HG02852 (cell line): ENCODE data around the gene MRPS9.
A peak's percentile ranks its signal among the peaks of the same experiment; 100 is the strongest.

Source experiments
- ATAC-seq: cut with Tn5 transposase; IDR thresholded peaks from one replicate; pipeline ENCODE4 v1.9.1; 2021; ENCODE audit warnings: mild to moderate bottlenecking, moderate library complexity; ENCODE audit not compliant: unreplicated experiment

MRPS9 gene

DNA sequence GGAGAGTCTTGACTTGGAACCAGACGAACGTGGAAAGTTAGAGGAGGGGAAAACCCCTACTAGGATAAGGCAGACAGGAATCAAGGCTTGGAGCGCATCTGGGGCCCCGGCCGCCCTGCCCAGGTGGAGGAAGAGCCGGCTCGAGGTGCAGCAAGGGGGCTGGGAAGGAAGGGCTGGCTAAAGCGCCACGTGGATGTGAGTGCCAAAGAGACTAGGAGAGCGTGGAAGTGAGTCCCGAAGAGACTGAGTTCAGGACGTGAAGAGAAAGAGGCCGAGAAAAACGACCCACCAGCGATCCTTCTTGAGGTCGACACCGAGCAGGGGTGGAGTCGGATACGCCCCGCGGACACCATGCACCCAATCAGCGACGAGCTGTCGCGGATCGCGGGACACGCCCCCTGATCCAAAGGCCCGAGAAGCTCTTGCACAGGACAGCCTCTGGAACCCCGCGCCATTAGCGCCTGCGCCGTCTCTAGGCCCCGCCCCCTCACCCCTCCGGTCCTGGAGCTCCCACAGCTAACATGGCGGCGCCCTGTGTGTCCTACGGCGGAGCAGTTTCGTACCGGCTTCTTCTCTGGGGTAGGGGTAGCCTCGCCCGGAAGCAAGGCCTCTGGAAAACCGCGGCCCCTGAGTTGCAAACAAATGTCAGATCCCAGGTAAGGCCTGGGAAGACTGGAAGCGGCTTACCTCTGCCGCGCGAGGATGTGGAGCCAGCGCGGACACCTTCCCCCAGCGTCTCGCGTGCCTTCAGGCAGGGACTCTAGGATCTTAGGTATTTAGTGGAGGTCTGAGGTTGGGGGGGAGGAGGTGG is at the start of gene MRPS9:
Gene MRPS9, plus strand, starts transcription at position 498 of the 811 bp plus-strand sequence. Its CDS starts 24 bp downstream, at position 522.
- ATAC-seq, result peak; percentile 100

DNA sequence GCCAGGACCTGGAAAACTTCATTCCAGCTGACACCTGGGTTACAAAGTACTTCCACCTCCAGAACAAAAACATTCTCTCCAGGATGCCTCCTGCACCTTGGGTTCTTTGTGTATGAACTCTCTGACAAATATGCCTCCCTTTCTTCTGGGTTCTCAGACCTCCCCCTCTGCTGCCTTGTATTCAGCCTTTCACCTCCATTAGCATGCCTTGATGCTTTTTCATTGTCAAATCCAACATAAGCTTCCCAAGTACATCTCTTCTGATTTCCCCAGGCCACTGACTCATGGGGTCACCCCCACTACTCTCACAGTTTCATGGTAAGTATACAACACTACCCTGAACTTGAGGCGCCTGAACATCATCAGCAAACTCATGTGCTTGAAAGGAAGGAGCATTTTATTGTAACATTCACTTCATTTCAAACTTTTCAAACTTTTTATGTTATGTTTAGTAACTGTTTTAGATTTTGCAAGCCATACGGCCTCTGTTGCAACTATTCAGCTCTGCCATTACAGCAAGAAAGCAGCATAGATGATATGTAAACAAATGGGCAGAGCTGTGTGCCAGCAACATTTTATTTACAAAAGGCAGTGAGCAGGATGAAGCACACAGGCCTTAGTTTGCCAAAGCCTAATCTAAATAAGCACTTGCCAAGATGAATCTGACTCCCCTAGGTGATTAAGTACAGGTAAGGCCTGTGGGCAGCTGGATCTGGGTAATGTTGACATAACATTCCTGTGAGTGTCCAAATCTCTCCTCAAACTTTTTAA is 32.5 kb upstream of the MRPS9 start:
- no peak for ATAC-seq

DNA sequence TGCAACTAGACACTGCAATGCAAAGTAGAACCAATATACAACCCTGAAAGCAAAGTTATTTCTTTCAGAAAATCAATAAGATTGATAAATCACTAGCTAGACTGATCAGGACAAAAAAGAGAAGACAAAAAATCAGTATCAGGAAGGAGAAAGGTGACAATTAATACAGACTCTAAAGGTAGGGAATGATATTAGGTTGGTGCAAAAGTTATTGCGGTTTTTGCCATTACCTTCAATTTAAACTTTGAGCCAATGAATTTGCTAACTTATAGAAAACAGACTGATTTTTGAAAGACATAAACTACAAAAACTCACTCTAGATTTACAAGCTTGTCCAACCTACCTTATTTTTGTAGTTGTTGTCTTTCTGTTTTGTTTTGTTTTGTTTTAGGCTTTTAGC is 30.5 kb upstream of the MRPS9 start:
- no peak for ATAC-seq

DNA sequence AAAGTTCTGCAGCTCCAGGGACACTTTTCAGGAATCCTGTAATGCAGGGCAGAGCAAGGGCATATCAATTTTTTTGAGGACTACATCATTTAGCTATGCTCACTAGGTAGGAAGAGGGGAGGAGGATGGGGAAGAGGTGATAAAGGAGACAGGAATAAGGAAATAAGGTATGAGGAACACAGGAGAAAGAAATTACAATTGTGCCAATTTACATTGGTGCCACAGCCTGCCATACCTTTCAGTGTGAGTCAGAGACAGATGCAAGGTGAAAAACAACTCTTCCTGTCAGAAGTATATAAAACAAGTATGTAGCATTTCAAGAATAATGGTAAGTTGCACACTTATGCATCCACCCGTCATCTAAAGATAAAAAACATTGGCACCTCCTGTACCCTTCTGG is 5.4 kb upstream of the MRPS9 start:
- ATAC-seq, result no peak

DNA sequence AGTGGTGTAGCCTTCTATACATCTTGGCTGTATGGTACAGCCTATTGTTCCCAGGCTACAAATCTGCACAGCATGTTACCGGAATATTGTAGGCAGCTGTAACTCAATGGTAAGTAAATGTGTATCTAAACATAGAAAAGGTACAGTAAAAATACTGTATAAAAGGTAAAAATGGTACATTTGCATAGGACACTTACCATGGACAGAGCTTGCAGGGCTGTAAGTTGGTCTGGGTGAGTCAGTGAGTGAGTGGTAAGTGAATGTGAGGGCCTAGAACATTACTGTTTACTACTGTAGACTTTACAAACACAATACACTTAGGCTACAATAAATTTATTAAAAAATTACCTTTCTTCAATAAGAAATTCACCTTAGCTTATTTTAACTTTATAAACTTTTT is 3.7 kb upstream of the MRPS9 start:
- ATAC-seq, result no peak

DNA sequence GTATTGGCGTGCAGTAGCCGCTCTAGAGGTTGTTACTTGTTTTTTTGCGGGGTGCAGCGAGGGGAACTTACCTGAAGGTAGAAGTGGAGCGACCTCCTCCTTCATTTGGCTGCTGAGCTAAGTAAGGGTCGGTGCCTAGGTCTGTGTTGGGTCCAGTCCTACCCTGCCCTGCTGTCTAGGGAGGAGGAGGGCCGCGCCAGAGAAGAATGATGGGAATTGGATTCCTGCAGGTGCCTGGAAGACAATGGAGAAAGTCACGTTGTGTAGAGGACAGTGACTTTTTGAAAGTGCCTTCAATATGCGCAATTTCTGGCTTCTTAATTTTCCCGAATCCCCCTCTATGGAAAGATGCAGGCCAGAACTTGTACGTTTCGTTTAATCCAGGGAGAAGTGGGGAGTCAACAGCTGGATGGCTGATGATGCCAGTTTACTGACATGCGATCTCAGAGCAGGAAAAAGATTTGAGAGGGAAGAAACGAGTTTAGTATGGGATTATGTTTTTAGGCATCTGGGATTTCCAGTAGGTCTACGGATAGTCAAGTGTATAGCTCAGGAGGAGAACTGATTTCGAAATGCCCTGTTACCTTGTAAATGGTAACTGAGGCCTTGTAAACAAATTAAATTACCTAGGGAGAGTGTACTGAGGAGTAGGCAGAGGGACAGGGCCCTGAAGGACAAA is 653 bp downstream of the MRPS9 start:
- ATAC-seq, result no peak

DNA sequence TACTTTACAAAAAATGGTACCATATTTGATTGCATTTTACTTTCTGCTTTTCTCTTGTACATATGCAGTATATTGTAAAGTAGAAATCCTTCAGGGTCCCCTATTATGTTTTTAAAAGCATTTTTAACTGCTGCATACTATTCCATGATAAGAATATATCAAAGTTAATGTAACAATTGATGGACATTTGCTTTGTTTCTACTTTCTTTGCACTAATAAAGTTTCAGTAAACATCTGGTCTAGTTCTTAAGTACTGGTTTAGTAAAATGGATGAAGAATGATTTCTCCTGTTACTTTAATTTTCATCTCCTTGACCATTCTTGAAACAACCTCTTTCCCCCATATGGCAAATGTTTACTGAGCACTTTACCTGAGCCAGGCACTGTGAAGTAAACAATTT is 1.7 kb downstream of the MRPS9 start:
- ATAC-seq, result no peak

DNA sequence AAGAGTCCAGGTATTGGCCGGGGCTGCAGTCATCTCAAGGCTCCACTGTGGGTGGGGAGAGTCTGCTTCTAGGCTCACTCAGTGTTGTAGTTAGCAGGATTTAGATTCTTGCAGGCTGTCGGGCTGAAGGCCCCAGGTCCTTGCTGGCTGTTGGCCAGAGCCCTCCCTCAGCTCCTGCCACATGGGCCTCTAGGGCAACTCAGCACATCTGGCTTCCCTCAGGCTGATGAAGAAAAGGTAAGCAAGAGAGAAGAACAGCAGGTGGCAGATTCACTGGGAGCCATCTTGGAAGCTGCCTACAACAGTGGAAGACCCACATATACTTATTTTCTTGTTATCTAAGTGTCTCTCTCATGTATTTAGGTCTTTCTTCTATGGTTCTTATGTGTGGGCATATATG is 4.3 kb downstream of the MRPS9 start:
- ATAC-seq, result no peak

DNA sequence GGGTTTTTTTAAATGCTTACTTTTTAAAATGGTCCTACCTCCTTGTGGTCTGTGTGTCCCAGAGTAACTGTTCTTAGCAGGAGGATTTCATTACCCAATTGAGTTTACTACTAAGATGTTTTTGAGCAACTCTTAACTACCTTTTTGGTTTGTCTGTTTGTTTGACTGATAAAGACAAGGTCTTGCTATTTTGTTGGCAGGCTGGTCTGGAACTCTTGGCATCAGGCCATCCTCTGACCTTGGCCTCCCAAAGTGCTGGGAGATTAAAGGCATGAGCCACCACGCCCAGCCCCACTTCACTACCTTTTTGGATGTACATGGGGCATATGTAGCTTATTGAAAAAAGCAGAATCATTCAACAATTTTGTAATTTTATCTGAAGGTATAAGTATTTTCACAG is 14.9 kb downstream of the MRPS9 start:
- ATAC-seq, result no peak

DNA sequence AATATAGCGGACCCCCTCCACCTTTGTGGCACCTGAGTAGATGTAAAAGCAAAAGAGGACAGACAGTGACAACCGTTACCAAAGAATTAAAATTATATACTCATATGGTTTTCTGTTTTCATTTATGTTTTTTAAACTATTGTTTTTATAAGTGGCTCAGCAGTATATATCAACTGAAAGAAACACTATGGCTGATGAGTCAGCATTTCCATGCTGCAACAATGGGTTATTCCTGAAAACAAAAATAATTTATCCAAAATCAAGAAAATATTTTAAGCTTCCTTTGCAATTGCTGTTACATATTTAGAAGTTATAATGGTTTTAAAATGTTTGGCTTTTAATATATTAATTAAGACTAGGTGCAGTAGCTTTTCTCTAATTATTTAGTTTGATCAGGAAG is 17.7 kb downstream of the MRPS9 start:
- no peak for ATAC-seq

DNA sequence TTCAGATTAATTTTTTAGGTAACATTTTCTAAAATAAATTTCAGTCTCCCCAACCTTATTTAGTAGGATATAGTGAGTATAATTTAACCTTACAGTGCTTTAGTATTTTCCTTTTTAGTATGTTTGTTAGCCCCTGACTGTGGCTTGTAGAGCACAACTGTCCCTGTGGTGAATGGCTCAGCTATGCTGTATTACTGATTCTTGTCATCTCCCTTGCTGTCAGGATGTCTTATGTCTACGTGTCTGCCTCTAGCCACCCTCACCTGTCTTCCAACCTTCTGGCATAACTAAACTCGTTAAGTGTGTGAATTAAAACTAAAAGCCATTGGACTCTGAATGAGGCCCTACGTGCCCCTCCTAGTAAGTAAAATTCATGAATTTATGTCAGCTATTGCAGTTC is 18.4 kb downstream of the MRPS9 start:
- ATAC-seq, result no peak

DNA sequence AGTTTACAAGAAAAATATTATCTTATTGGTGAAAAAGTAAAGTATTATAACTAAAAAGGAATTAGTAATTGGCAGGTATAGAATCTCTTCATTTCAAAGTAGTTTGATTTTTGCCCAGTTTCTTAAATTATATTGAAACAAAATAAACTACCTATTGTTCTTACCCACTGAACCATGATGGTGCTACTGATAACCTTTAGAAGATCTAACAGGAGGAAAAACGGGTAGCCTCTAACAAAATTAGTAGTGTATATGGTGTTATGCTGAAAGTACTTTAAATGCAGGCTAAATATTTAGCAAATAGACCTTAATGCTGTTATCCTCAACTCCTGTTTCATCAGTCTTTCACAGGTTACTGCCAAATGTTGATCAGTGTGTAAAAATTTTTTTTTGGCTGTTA is 19.1 kb downstream of the MRPS9 start:
- ATAC-seq, result no peak

DNA sequence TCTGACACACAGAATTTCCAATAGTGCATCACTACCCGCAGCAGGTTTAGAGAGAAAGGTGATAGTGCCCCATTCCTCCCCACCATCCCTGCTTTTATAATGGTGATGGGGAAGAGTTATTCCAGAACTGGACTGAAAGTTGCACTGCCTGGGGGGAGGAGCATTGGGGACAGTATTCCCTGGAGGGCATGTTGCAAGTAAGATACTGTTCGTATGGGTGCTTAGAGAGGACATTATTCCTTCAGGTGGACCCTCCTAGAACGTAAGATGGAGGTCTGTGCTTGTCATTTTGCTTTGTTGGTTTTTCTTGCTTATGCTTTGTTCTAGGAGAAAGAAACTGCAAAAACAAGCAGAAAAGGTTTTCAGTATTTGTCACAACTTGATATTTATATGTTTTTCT is 23.7 kb downstream of the MRPS9 start:
- no peak for ATAC-seq

DNA sequence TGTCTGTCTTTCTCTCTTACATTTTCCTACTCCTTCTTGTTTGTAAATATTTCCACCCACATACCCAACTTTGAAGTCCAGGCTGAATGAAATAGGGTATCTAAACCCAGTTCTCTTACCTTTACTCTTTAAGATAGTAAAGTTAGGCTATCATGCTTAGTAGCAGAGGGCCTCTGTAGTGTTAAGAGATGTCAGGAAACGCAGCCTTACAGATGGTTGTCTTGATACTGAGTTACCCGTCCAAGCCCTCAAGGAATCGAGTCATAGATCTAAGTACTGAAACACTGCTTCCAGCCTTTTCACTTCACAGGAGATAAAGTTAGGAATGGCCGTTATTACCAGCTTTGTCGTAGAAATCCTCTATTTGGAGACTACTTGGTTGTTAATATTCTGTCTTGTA is 24.3 kb downstream of the MRPS9 start:
- ATAC-seq, result no peak

DNA sequence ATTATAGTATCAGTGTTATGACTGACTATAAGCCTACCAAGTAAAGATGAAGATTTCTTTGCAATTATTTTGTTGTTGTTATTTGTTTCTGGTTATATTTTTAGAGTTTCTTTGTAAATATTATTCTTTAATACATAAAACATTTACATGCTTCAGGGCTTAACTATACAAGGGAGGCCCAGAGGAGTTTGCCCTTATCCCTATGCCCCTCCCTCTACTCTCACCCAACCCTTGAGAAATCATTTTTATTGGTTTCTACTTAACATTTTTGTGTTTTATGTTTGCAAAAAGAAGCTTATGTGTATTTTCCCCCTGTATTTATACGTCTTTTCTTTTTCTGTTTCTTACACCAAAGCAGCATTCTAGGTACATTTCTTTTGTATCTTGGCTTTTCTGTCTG is 30.5 kb downstream of the MRPS9 start:
- no peak for ATAC-seq

DNA sequence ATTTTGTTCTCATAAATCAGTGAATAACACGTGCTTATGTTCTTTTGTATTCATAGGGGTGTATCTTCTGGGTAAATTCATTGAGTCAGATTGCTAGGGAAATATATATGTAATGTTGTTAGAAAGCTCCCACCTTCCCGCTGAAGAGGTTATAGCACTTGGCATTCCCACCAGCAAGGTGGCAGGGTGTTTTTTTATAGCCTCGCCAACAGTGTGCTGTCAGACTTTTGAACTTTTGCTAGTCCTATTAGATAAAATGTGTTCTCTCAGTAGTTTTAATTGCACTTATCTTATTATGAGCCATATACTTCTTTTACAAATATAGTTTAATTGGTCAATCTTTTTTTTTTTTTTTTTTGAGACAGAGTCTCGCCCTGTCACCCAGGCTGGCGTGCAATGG is 31.0 kb downstream of the MRPS9 start:
- ATAC-seq, result no peak

DNA sequence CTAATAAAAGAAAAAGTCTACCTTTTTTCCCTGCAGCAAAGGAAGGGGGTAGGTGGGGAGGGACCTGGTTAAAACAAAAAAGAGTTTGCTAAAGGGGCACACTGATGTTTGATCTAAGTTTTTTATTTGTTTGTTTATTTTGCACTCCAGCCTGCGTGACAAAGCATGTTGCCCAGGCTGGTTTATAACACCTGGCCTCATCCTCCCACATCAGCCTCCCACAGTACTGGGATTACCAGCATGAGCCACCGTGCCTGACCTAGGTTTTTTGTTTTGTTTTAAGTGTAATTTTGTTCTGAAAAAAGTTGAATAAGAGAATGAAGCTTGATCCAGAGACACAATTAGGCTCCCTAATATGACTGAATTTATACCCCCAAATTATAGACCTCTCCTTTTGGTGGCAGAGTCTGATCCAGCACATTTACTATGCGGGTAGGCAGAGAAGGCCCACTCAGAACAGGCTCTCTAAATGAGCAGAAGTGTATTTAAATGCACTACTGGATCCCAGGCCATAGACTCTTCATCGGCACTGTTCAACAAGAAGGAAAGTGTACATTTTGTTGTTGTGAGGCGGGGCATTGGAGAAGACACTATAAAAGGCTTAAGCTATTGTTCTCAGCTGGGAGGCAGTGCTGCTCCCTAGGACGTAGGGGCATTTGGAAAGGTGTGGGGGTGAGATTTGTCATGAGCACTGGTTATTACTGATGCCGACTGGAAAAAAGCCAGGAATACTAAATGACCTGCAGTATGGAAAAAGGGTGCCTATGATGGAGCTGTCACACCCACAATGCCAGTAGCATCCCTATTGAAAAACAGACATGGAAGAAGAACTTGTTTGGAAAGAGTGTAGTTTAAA is 32.4 kb downstream of the MRPS9 start:
- no peak for ATAC-seq

DNA sequence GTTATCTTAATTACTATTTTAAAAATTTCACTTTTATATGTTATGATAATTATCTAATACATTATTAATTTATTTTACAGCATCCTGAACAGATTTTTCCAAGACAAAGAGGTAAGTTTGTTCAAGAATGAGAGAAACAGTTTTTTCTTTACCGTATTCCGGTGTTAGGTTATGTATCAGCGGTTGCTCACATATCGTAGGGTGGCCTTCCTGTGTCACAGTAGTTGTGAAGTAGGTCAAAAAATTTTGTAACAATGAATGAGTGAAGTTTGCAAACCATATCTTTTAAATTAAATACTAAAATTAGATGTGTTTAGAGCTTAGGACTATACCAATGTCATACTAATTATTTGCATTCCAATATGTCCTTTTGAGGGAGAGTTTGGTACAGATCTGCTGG is 33.5 kb downstream of the MRPS9 start:
- ATAC-seq, result no peak

DNA sequence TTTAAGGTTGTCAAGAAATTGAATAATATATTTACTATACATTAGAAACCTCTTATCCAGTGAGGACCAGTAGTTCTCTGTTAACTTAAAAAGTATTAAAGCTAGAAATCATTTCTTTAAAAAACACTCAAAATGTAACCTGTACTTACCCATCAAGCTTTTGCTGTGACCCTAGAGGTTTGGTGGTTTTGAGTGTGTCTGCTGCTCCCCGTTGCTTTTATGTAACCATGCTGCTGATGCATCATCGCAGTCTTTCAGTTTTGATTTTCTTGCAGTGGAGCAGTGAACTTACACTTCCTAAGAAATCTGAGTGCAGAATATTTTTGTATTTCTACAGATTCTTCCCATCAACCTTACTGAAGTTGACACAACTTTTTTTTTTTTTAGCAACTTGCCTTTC is 34.2 kb downstream of the MRPS9 start:
- ATAC-seq, result peak; percentile 86

DNA sequence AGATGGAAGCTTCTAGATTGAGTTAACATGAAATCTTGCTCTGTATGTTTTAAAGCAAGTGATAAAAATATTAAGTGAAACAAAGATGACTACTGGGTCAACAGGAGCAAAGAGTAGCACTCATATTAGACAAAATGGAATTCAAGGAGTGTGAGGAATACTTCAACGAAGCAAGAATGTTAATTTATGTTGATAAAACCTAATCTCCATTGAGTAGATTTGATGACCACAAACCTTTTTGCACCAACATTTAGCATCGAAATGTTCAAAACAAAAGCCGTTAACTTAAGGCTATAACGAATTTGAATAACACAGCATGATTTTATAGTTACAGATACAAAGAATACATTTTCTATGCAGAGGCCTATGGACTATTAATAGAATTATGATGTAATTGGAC is 35.7 kb downstream of the MRPS9 start:
- no peak for ATAC-seq

DNA sequence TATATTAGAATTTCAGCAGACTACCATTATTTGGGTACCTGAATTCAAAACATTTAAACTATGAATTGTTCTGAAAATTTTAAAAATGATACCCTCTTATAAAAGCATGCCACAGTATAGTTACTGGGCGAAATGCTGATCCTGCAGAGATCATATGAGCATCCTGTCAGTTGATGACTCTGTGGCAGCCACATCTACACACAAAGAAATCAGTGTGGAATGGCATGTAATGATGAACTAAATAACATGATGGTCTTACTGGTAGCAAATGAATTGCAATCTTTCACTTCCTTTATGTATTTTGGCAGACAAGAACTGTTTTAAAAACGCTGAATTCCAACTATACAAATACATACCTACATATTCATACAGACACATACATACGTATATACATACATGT is 38.3 kb downstream of the MRPS9 start:
- ATAC-seq, result no peak
